ENCODE results near the gene STN1.
"Not testable (repeated sequence)": the region's sequence is repeated elsewhere in the genome, so short reads cannot be mapped to it uniquely, and the experiment has no call there.

The STN1 gene

DNA sequence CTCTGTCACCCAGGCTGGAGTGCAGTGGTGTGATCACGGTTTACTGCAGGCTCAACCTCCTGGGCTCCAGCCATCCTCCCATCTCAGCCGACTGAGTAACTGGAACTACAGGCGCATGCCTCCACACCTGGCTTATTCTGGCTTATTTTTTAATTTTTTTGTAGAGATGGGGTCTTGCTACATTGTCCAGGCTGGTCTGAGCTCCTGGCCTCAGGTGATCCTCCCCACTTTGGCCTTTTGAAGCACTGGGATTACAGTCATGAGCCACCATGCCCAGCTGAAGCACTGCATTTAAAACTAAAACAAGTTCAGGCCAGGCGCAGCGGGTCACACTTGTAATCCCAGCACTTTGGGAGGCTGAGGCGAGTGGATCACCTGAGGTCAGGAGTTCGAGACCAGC, 70.6 kb downstream of the STN1 start:
- no peak for DNase-seq (ENCODE audit: low read depth in 2 of 3, low spot score in 1 of 3)

DNA sequence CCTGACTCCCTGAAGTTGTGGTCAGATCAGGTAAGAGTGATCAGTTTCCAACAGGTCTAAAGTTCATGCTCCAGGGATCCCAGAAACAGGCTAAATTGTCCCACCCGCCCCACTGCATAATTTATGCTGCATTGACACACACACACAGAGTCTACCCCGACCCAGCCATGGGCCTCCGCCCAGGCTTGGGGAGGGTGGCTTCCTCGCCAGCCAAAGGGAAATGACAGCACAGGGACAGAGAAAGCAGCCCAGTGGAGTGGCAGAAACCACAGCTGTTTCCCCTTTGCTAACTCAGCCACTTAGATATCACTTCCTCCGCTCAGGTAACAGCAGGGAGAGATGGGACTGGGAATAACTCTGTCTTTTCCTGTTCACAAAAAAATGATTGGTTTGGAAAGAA, 72.0 kb downstream of the STN1 start:
- no peak for DNase-seq (ENCODE audit: low read depth in 2 of 3, low spot score in 1 of 3)

GRCh38 chr10:103845346-103845745, 72.6 kb downstream of the STN1 start:
- not testable (repeated sequence) for DNase-seq (ENCODE audit: low read depth in 2 of 3, low spot score in 1 of 3)

DNA sequence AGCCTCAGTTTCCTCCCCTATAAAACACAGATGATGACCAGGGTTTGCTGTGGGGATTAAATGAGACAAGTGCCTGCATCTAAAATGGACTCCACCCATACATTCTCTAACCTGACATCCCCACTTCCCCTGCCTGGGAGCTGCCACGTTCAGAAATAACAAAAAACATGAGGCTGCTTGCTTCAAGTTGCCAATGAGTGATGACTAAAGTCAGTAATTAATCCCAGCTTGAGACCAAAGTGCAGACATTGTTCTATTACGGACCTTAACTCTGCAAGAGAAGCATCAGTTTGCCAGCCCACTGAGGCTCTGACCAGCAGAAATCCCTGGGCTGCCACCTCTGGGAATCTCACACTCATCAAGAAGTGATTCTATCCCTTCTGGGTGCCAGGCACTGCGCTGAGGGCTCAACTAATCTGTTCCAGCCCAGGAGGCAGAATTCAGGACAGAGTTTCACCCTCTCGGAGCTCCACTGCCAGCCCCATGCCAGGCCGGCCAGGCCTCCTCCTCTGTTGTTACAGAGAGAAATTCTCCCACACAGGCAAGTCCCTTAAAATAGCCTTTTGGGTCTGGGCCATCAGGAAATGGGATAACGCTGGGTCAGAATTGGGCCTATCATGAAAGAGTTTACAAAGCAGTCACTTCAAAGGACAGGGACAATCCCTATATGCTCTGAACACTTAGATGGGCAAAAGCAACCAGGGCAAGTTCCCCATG, 74.0 kb downstream of the STN1 start:
- DNase-seq (ENCODE audit: low read depth in 2 of 3, low spot score in 1 of 3), result no peak

DNA sequence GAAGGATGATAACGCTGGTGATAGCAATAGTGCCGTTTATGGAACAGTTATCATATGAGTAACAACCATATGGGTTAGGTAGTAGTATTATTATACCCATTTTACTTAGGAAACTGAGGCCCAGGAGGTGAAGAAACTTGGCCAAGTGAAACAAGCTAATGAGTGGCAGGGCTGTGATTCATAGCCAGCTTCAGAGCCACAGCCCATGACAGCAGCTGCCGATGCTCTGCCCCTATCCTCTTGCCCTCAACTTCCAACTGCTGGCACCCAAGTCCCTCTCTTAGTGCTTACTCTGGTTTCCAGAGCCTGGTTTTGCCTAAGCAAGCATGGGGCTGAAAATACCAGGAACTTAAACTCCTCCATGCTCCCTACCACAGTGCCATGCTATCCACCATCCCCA, 74.9 kb downstream of the STN1 start:
- DNase-seq (ENCODE audit: low read depth in 2 of 3, low spot score in 1 of 3), result no peak

GRCh38 chr10:103842605-103843004, 75.4 kb downstream of the STN1 start:
- DNase-seq (ENCODE audit: low read depth in 2 of 3, low spot score in 1 of 3), result no peak

GRCh38 chr10:103841519-103841918, 76.5 kb downstream of the STN1 start:
- no peak for DNase-seq (ENCODE audit: low read depth in 2 of 3, low spot score in 1 of 3)

DNA sequence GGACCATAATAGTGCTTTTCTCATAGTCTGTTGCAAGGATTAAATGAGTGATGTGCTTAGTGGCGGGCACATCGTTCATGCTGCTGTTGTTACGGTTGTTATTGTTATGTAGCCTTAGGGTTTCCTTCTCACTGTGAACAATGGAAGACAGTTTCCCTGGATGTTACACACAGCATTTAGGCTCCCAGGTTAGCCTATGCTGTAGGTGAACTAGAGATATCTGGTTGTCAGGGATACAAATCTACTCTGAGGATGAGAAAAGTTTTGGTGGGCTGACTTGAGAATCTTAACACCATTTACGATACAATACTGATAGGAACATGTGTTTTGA, 77.3 kb downstream of the STN1 start:
- DNase-seq (ENCODE audit: low read depth in 2 of 3, low spot score in 1 of 3), result no peak

DNA sequence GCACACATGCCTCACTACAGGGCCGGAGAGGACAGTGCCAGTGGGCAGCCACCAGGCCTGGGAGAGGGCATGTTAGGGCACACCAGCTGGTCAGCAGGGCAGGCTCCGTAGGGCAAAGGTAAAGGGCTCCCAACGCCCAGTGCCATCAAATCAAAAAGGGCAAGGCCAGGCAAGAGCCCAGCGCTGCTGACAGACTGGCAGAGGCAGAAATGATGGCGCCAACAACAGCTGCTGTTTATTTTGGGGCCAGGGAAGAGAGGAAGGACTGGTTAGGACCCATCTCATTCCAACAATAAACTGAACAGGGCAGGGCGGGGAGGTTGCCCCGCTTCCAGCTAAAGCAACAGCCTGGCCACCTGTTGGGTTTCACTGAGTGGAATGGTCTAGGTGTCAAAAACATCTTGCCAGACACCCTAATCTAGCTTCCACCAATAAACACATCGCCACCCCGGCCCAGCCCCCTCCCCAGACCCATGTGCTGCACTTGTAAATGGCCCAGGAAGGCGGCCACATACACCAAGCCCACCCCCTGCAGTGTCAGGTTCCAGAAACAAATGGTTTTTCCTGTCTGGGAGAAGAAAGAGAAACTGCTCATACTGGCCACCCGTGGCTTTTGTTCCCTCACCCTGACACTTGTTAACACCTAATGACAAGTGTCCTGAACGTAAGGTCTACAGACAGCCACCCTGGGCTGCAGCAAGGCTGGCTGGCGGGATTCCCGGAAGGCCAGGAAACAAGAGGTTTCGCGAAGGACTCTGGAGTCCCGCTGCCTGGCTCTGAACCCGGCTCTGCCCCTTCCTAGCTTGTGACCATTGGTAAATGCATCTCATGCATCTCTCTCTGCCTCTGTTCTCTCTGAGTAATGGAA, 77.9 kb downstream of the STN1 start:
- no peak for DNase-seq (ENCODE audit: low read depth in 2 of 3, low spot score in 1 of 3)

DNA sequence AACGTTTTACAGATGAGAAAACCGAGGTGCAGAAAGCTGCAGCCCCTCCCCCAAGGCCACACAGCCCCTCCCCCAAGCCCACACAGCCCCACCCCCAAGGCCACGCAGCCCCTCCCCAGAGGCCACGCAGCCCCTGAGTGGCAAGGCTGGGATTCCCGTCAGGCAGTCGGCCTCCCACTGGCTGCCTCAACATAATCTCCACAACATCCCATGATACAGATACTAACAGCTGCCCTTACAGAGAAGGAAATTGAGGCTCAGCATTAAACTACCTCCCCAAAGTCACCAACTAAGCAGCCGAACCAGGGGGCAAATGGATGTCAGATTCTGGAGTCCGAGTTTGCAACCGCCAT, 78.5 kb downstream of the STN1 start:
- DNase-seq (ENCODE audit: low read depth in 2 of 3, low spot score in 1 of 3), result no peak

DNA sequence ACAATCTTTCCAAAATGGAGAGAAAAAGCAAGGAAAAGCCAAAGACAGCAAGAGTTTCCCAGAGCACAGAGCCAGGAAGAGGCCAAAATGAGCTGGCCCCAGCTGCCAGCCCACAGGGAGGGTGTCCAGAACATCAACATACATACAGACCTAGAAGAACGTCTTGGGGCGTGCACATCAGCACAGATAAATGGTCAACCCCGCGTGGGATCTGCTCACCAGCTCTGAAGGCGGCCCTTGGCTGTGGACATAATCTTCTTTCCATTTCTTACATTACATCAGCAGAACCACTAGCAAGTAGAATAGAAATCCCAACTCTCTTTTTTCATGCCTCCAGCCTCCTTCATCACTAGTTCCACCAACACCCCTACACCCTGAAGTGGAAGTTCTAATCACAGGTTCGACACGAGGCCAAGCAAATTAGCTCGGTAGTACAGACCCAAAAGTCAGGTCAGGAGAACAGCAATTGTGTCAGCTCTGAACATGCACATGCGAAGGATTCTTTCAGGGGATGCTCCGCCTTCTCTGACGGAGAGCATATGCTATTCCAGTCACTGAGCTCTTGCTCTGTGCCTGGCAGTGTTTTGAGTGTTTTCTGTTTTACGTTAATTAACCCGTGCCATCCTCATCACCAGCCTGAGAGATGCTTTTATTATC, 79.0 kb downstream of the STN1 start:
- no peak for DNase-seq (ENCODE audit: low read depth in 2 of 3, low spot score in 1 of 3)

GRCh38 chr10:103838070-103838395, 80.0 kb downstream of the STN1 start:
- no peak for DNase-seq (ENCODE audit: low read depth in 2 of 3, low spot score in 1 of 3)

DNA sequence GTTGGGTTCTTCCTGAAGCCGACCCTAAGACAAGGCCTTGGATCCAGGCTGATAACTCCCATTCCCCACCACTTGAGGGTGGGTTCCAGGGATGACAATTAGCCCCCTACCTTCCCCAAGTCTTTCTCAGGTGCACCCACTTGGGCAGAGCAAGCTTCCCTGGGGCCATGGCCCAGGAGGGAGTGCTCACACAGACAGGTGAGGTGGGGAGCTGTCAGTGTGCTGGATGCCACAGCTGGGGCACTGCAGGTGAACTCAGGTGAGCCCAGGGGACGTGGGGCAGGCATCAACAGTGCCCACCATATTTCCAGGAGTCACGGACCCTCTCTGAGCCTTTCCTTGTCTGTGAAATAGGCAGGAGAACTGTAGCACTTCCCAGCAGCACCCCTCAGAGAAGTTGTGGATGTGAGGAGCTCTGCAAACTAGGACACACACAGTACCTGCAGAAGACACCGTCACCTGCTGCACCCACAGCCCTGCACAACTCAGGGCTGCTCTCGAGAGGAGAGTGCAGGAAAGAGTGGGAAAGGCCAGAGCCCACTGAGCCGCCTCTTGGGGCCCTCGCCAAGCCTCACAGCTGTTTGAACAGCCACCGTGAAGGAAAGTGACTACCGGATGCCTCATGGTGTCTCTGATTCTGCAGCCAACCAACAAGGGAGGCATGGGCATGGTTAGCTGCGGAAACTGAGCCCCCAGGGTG, 80.5 kb downstream of the STN1 start:
- no peak for DNase-seq (ENCODE audit: low read depth in 2 of 3, low spot score in 1 of 3)

- no peak for DNase-seq (ENCODE audit: low read depth in 2 of 3, low spot score in 1 of 3)
Measured at GRCh38 chr10:103836861-103837260, 81.1 kb downstream of the STN1 start.

- no peak for DNase-seq (ENCODE audit: low read depth in 2 of 3, low spot score in 1 of 3)
Measured at GRCh38 chr10:103836273-103836672, 81.7 kb downstream of the STN1 start.

GRCh38 chr10:103835096-103836050, 82.6 kb downstream of the STN1 start:
- DNase-seq (ENCODE audit: low read depth in 2 of 3, low spot score in 1 of 3), result no peak

- no peak for DNase-seq (ENCODE audit: low read depth in 2 of 3, low spot score in 1 of 3)
Measured at GRCh38 chr10:103834436-103835095, 83.4 kb downstream of the STN1 start.

DNA sequence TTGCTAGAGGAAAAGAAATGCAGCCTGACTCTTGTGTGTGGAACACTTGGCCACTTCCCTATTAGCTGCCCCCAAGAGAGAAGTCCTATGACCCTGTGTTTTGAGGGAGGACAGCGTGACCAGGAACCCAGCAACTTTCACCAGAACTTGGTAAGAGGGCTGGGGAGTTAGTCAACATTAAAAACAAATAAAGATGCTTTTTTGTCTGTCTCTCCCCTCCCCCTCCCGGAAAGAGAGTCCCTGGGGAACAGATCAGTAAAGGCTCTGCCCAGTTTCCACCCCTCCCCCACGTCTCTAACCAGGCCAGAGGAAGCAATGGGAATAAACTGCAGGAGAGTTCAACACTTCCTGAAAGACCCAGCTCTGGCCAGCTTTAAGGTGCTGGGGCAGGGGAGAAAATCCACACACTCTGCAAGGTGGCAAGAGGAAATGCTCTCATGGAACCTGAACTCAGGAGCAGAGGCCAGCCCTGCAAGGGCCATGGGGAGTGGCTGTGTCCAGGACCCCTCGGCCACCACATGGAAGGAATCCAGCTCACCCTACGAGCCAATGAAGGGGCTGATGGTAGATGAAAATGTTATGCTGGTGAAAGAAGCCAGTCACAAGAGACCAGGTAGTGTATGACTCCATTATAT, 84.1 kb downstream of the STN1 start:
- no peak for DNase-seq (ENCODE audit: low read depth in 2 of 3, low spot score in 1 of 3)

DNA sequence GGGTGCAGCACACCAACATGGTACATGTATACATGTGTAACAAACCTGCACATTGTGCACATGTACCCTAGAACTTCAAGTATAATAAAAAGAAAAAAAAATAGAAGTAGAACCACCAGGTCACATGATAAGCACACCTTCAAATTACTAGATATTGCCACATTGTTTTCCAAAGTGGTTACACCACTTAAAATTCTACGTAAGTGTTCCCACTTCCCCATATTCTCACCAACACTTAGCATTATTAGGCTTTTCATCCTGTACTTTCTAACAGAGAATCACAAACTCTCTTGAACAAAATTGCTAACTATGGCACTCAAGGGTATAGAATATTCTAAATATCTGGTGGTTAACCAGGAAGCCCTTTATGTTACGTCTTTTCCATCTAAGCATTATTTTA, 85.2 kb downstream of the STN1 start:
- DNase-seq (ENCODE audit: low read depth in 2 of 3, low spot score in 1 of 3), result no peak

All from stimulated activated CD4-positive, alpha-beta T cell treated with anti-CD3 and anti-CD28 coated beads, Interleukin-12 subunit alpha, Interleukin-12 subunit beta, amount 100 ng/mL, for 48 hours (primary cell).